GM23338 (cell line): ENCODE data around the gene BTBD18.

Source experiments
- CREB1 ChIP-seq: fragments of 250-450 bp; sonication (Bioruptor Pico); IDR thresholded peaks from 2 replicates; pipeline ENCODE4 v1.5.0; 2020; ENCODE audit warnings: low read depth, mild to moderate bottlenecking, moderate library complexity
- EZH2 ChIP-seq: fragments of 200-600 bp; sonication (generic); IDR thresholded peaks from one replicate; pipeline ENCODE4 v1.8.0; 2017; ENCODE audit warnings: antibody characterized with exemption, mild to moderate bottlenecking, low read depth; ENCODE audit not compliant: unreplicated experiment
- EZH2phosphoT487 ChIP-seq: fragments of 200-600 bp; sonication (generic); IDR thresholded peaks from one replicate; pipeline ENCODE4 v1.8.1; 2018; ENCODE audit warnings: antibody characterized with exemption; ENCODE audit not compliant: unreplicated experiment
- ZNF331 ChIP-seq: fragments of 250-450 bp; sonication (Bioruptor Pico); IDR thresholded peaks from 2 replicates; pipeline ENCODE4 v1.5.0; 2020; ENCODE audit warnings: low read depth, mild to moderate bottlenecking, moderate library complexity
- TF ChIP-seq, protein P1 (sequence below), 2 experiments: fragments of 200-600 bp in 1 of 2; sonication (generic) in 1 of 2; conservative IDR thresholded peaks; 2 replicates each; pipeline versions ENCODE4 v1.5.1 to v1.6.1; 2016 to 2017; ENCODE audit warnings: antibody characterized with exemption in 2 of 2, low read depth in 2 of 2, mild to moderate bottlenecking in 2 of 2, moderate library complexity in 1 of 2
- TF ChIP-seq, protein P2 (sequence below): IDR thresholded peaks from one replicate; pipeline ENCODE4 v1.6.1; 2018; ENCODE audit warnings: antibody characterized with exemption; ENCODE audit not compliant: unreplicated experiment

DNA sequence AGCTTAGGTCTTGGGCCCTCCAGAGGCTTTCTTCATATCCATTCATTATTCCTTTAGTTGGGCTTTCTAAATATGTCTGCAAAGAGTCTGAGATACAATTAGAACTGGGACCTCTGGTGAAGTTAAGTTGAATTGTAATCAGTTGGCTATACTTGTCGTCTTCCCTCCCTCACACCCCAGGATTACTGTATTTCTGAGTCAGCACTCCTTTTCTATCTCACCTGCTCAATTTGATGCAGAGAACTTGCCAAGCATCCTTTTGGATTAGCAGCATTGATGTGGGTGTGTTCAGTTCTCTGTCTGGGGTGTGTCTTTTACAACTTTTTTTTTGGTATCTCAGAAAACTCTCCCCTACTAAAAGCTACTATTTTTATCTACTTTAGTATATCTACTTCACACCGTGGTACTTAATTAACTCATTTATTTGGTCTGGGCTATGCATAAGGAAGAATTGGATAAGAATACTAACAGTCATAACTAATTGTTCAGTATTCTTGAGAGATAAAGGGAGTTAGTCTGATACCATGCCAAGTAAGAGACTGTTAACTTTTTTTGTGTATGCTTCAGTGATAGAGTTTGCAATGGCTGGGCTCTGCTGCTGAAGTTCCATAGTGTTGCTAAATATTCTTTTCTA is 25.1 kb upstream of the BTBD18 start:
- TF ChIP-seq, protein P1, sequence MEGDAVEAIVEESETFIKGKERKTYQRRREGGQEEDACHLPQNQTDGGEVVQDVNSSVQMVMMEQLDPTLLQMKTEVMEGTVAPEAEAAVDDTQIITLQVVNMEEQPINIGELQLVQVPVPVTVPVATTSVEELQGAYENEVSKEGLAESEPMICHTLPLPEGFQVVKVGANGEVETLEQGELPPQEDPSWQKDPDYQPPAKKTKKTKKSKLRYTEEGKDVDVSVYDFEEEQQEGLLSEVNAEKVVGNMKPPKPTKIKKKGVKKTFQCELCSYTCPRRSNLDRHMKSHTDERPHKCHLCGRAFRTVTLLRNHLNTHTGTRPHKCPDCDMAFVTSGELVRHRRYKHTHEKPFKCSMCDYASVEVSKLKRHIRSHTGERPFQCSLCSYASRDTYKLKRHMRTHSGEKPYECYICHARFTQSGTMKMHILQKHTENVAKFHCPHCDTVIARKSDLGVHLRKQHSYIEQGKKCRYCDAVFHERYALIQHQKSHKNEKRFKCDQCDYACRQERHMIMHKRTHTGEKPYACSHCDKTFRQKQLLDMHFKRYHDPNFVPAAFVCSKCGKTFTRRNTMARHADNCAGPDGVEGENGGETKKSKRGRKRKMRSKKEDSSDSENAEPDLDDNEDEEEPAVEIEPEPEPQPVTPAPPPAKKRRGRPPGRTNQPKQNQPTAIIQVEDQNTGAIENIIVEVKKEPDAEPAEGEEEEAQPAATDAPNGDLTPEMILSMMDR (conservative IDR thresholded peaks at IDR 0.05; ENCODE audit: low read depth in 2 of 2) = no peak
- TF ChIP-seq EZH2 = no peak
- TF ChIP-seq CREB1 = no peak
- no peak for TF ChIP-seq EZH2phosphoT487
- no peak for TF ChIP-seq ZNF331
- TF ChIP-seq, protein P2, sequence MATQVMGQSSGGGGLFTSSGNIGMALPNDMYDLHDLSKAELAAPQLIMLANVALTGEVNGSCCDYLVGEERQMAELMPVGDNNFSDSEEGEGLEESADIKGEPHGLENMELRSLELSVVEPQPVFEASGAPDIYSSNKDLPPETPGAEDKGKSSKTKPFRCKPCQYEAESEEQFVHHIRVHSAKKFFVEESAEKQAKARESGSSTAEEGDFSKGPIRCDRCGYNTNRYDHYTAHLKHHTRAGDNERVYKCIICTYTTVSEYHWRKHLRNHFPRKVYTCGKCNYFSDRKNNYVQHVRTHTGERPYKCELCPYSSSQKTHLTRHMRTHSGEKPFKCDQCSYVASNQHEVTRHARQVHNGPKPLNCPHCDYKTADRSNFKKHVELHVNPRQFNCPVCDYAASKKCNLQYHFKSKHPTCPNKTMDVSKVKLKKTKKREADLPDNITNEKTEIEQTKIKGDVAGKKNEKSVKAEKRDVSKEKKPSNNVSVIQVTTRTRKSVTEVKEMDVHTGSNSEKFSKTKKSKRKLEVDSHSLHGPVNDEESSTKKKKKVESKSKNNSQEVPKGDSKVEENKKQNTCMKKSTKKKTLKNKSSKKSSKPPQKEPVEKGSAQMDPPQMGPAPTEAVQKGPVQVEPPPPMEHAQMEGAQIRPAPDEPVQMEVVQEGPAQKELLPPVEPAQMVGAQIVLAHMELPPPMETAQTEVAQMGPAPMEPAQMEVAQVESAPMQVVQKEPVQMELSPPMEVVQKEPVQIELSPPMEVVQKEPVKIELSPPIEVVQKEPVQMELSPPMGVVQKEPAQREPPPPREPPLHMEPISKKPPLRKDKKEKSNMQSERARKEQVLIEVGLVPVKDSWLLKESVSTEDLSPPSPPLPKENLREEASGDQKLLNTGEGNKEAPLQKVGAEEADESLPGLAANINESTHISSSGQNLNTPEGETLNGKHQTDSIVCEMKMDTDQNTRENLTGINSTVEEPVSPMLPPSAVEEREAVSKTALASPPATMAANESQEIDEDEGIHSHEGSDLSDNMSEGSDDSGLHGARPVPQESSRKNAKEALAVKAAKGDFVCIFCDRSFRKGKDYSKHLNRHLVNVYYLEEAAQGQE = no peak
